Peyer's patch (tissue), 4 donors: ENCODE measurements around the gene APH1A. TPM values are rescaled to one million over a fixed set of nuclear protein-coding genes. Genes with fewer than 3 reads are reported as not detected.
"Not testable (repeated sequence)": the region's sequence is repeated elsewhere in the genome, so short reads cannot be mapped to it uniquely, and the experiment has no call there.

Experiments used
- DNase-seq, 3 donors: peaks; one replicate each; pipeline ENCODE4 v3.0.0-alpha.2; 2017 to 2019
- H3K27ac ChIP-seq, 4 donors: fragments of 200-600 bp; sonication (generic); one replicate each; pipeline ENCODE4 v1.5.1; 2016 to 2019
- H3K27me3 ChIP-seq, 2 donors: fragments of 200-600 bp; sonication (generic); one replicate each; pipeline ENCODE4 v1.5.1; 2019
- H3K36me3 ChIP-seq, 3 donors: fragments of 200-600 bp; sonication (generic); one replicate each; pipeline ENCODE4 v1.5.1; 2016 to 2019
- H3K4me1 ChIP-seq, 4 donors: fragments of 200-600 bp; sonication (generic); one replicate each; pipeline ENCODE4 v1.5.1; 2016 to 2019
- H3K4me3 ChIP-seq, 4 donors: fragments of 200-600 bp; sonication (generic); 1 replicate in 3 of 4; 2 replicates in 1 of 4; pipeline ENCODE4 v1.5.1; 2016 to 2019; ENCODE audit warnings: mild to moderate bottlenecking in 1 of 4
- H3K9me3 ChIP-seq, 4 donors: fragments of 200-600 bp; sonication (generic); one replicate each; pipeline ENCODE4 v1.5.1; 2016 to 2019; ENCODE audit warnings: mild to moderate bottlenecking in 1 of 4
- POLR2A ChIP-seq, 2 donors: fragments of 450-650 bp; IDR thresholded peaks; one replicate each; pipeline ENCODE4 v1.5.1; 2017; ENCODE audit warnings: antibody characterized with exemption in 2 of 2, mild to moderate bottlenecking in 2 of 2, moderate library complexity in 2 of 2
- total RNA-seq, 4 donors: library from RNA; depleted of rRNA; stranded (reverse); fragments of >200 nt; gene quantifications; one replicate each; pipeline ENCODE4 v1.1.0, GENCODE V29; 2016
- TF ChIP-seq, protein P1 (sequence below), 6 experiments: fragments of 450-650 bp in 4 of 6; fragments of 200-600 bp in 2 of 6; sonication (generic) in 1 of 6; IDR thresholded peaks; one replicate each; pipeline ENCODE4 v1.5.1; 2017 to 2019; ENCODE audit warnings: antibody characterized with exemption in 6 of 6, mild to moderate bottlenecking in 3 of 6, moderate library complexity in 1 of 6

APH1A gene
- total RNA-seq, 4 donors from 2014 or later: 78.4 to 106 (median 99.3) TPM

DNA sequence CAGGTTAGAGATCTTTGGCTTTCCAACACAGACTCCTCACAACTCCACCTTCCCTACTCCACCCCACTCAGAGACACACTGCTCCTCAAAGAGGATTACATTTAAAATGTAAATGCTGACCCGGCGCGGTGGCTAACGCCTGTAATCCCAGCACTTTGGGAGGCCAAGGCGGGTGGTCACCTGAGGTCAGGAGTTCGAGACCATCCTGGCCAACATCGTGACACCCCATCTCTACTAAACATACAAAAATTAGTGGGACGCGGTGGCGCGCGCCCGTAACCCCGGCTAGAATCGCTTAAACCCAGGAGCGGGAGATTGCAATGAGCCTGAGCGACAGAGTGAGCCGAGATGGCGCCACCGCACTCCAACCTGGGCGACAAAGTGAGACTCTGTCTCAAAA is 31.1 kb downstream of the APH1A start:
- DNase-seq: peak in 1 of 3 donors; percentile 46
- peaks cover 0 to 12% (median 0%) of the 10 kb centered on the region in 4 donors for H3K4me1 ChIP-seq
- H3K27ac ChIP-seq: no peak overlapping the region
- H3K27me3 ChIP-seq: no peaks in the 10 kb centered on the region
- no peaks in the 10 kb centered on the region for H3K36me3 ChIP-seq
- no peaks in the 10 kb centered on the region for H3K9me3 ChIP-seq
- H3K4me3 ChIP-seq: no peak overlapping the region
- no peak for TF ChIP-seq POLR2A (IDR thresholded peaks at IDR 0.05)
- TF ChIP-seq, protein P1, sequence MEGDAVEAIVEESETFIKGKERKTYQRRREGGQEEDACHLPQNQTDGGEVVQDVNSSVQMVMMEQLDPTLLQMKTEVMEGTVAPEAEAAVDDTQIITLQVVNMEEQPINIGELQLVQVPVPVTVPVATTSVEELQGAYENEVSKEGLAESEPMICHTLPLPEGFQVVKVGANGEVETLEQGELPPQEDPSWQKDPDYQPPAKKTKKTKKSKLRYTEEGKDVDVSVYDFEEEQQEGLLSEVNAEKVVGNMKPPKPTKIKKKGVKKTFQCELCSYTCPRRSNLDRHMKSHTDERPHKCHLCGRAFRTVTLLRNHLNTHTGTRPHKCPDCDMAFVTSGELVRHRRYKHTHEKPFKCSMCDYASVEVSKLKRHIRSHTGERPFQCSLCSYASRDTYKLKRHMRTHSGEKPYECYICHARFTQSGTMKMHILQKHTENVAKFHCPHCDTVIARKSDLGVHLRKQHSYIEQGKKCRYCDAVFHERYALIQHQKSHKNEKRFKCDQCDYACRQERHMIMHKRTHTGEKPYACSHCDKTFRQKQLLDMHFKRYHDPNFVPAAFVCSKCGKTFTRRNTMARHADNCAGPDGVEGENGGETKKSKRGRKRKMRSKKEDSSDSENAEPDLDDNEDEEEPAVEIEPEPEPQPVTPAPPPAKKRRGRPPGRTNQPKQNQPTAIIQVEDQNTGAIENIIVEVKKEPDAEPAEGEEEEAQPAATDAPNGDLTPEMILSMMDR (IDR thresholded peaks at IDR 0.05): no peak

- H3K9me3 ChIP-seq, H3K36me3 ChIP-seq, H3K4me3 ChIP-seq, H3K27me3 ChIP-seq, H3K27ac ChIP-seq: not testable (repeated sequence)
- peaks cover 0 to 12% (median 0%) of the 10 kb centered on the region in 4 donors for H3K4me1 ChIP-seq
- peak in 1 of 3 donors; percentile 38 for DNase-seq
Observed at GRCh38 chr1:150237176-150237575, 31.6 kb downstream of the APH1A start.

DNA sequence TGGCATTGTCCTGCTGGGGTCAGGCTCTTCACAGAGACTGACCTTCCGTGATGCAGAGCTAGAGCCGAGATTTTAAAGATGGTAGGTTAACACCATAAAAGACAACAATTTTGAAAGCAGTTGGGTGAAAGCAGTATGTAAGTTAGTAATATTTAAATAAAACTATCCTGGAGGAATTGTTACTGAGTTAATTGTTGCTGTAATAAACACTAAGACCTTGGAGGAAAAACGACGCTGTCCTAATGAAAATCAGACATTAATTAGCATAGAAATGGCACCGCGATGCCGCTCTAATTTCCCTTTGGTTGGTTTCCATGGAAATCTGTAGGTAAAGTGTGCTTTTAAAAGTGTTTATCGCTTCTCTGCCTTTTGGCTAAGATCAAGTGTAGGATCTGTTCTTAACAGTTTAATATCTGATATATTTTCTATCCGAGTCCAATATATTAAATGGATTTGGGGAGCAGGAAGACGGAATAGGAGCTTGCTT is 32.2 kb downstream of the APH1A start:
- Histone ChIP-seq H3K27me3 (no peaks in the 10 kb centered on the region), H3K36me3 (no peaks in the 10 kb centered on the region), H3K4me1 (peaks cover 0 to 12% (median 0%) of the 10 kb centered on the region in 4 donors), H3K4me3 (peak overlapping the region; percentile 68 to 86 (median 74)), H3K9me3 (no peaks in the 10 kb centered on the region), H3K27ac (peak overlapping the region in 3 of 4 donors; percentile 12 to 97 (median 30))
- TF ChIP-seq POLR2A (IDR thresholded peaks at IDR 0.05): no peak
- TF ChIP-seq, protein P1 (IDR thresholded peaks at IDR 0.05): no peak
- peak in 1 of 3 donors; percentile 25 for DNase-seq

- DNase-seq: peak; percentile 94 to 98 (median 95)
- Histone ChIP-seq H3K4me1 (peaks cover 0 to 12% (median 0%) of the 10 kb centered on the region in 4 donors), H3K9me3 (no peaks in the 10 kb centered on the region), H3K27me3 (no peaks in the 10 kb centered on the region), H3K36me3 (no peaks in the 10 kb centered on the region), H3K4me3 (peak within 1 kb of the TSS; percentile 68 to 86 (median 74)), H3K27ac (peak within 1 kb of the TSS; percentile 89 to 97 (median 94))
- TF ChIP-seq, protein P1 (IDR thresholded peaks at IDR 0.05): peak in 3 of 6 experiments; percentile 32 to 43 (median 37)
- peak; percentile 32 to 81 for TF ChIP-seq POLR2A (IDR thresholded peaks at IDR 0.05)
Observed at GRCh38 chr1:150235852-150236613, 32.8 kb downstream of the APH1A start, which contains the start of gene ANP32E. Gene ANP32E (minus strand): TSS chr1:150236112. CDS start chr1:150235786, 326 bp downstream.

DNA sequence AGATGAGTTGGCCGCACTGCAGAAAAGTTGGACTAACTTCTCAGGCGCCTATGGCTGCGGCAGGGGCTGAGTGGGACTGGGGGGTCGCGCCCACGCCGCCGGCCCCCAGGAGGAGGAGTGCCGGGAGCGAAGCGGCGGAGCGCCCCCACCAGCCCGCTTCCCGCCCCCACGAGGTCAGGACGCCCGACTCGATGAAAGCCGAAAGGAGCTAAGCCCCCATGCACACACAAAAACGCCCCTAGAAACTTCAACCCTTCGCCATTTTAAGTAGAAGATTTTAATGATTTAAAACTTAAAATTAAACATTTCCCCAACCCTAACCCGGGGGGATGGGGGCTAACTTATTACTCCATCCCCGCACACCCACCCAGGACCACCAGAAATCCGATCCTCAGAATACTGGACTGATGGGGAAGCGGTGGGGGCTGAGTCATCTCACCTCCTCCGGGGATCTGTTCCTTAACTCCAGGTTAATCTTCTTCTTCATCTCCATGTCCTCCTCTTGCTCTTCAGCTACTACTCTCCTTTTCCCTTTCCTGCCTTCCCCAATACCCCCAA is 33.4 kb downstream of the APH1A start:
- no peaks in the 10 kb centered on the region for H3K27me3 ChIP-seq
- no peak for TF ChIP-seq POLR2A (IDR thresholded peaks at IDR 0.05)
- TF ChIP-seq, protein P1 (IDR thresholded peaks at IDR 0.05): no peak
- DNase-seq: peak in 2 of 3 donors; percentile 37 to 61

More for the DNA sequence above, 33.4 kb downstream of the APH1A start:
- H3K36me3 ChIP-seq: no peaks in the 10 kb centered on the region
- no peaks in the 10 kb centered on the region for H3K9me3 ChIP-seq
- H3K4me3 ChIP-seq: peak overlapping the region; percentile 68 to 86 (median 74)
- peaks cover 0 to 12% (median 0%) of the 10 kb centered on the region in 4 donors for H3K4me1 ChIP-seq
- H3K27ac ChIP-seq: peak overlapping the region; percentile 89 to 97 (median 94)
